NCI-H1092 treated with DMSO at 0.1 percent for 48 hours (cell line): ENCODE data around the gene HOTAIR.
A peak's percentile ranks its signal among the peaks of the same experiment; 100 is the strongest.

Experiments
- DNase-seq: peaks from one replicate; lab custom pipeline; 2025; lab: John Stamatoyannopoulos, UW

HOTAIR gene

GRCh38 chr12:53960187-53961024 is 14.3 kb downstream of the HOTAIR start:
- no peak for DNase-seq

- DNase-seq: no peak
Observed at GRCh38 chr12:53959314-53959713, 15.4 kb downstream of the HOTAIR start.

GRCh38 chr12:53958128-53958527 is 16.6 kb downstream of the HOTAIR start:
- DNase-seq: no peak

- no peak for DNase-seq
Observed at GRCh38 chr12:53956914-53957536, 17.7 kb downstream of the HOTAIR start.

- DNase-seq: no peak
Observed at GRCh38 chr12:53956251-53956887, 18.4 kb downstream of the HOTAIR start.

GRCh38 chr12:53955776-53956250 is 18.9 kb downstream of the HOTAIR start:
- no peak for DNase-seq

GRCh38 chr12:53955036-53955775 is 19.5 kb downstream of the HOTAIR start:
- no peak for DNase-seq

GRCh38 chr12:53954694-53955035 is 20.1 kb downstream of the HOTAIR start, which contains the start of gene HOXC12:
TSS of gene HOXC12 (plus strand) at chr12:53954903. CDS start at chr12:53954930, 27 bp downstream.
- DNase-seq: no peak

- no peak for DNase-seq
Observed at GRCh38 chr12:53953831-53954693, 20.7 kb downstream of the HOTAIR start.

GRCh38 chr12:53952871-53953734 is 21.7 kb downstream of the HOTAIR start:
- no peak for DNase-seq

GRCh38 chr12:53952335-53952694 is 22.4 kb downstream of the HOTAIR start:
- DNase-seq: no peak

GRCh38 chr12:53951577-53952334 is 23.0 kb downstream of the HOTAIR start:
- DNase-seq: no peak

- no peak for DNase-seq
Observed at GRCh38 chr12:53950789-53951576, 23.8 kb downstream of the HOTAIR start.

GRCh38 chr12:53950437-53950773 is 24.3 kb downstream of the HOTAIR start:
- no peak for DNase-seq

GRCh38 chr12:53949631-53950436 is 24.9 kb downstream of the HOTAIR start:
- peak; percentile 27 for DNase-seq

- DNase-seq: no peak
Observed at GRCh38 chr12:53948650-53949593, 25.8 kb downstream of the HOTAIR start.

GRCh38 chr12:53947743-53948142 is 27.0 kb downstream of the HOTAIR start:
- DNase-seq: no peak
